ENCODE data around the gene PIGN. TPM values are rescaled to one million over a fixed set of nuclear protein-coding genes. Genes with fewer than 3 reads are reported as not detected.
A peak's percentile ranks its signal among the peaks of the same experiment; 100 is the strongest.
"Not testable (repeated sequence)": the region's sequence is repeated elsewhere in the genome, so short reads cannot be mapped to it uniquely, and the experiment has no call there.

Gene PIGN
- polyA plus RNA-seq, 3 donors, result 27.5 to 34.0 (median 30.4) TPM

DNA sequence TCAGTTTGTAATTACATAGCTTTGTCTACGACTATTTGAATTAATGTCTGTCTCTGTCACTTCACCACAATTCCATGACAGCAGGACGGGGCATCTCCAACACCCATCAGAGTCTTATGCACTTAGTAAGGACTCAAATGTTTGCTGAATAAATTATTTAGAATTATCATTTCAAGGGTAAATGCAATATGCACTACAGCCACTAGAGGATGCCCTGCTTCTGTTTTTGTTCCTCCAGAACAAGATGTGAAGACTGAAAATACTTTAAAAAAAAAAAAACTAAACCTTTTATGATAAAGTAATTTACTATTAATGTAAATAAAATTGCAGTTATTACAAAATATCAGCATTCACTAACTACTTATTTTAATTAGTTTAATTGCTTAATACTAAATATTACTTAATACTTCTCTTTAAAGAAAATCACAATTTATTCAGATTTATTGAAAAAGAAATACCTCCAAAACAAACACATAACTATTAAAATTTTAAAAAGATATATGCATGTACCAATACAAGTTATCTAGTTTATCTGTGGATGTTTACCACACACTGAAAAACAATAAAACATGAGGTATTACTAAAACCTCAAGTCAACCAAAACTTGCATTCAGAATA lies 3.2 kb downstream of the PIGN start:
- no peak for DNase-seq (ENCODE audit: low read depth in 3 of 3, low spot score in 2 of 3)

GRCh38 chr18:62182220-62182619 lies 4.6 kb downstream of the PIGN start:
- DNase-seq (ENCODE audit: low read depth in 3 of 3, low spot score in 2 of 3), result no peak

GRCh38 chr18:62179213-62179612 lies 7.6 kb downstream of the PIGN start:
- DNase-seq (ENCODE audit: low read depth in 3 of 3, low spot score in 2 of 3), result no peak

DNA sequence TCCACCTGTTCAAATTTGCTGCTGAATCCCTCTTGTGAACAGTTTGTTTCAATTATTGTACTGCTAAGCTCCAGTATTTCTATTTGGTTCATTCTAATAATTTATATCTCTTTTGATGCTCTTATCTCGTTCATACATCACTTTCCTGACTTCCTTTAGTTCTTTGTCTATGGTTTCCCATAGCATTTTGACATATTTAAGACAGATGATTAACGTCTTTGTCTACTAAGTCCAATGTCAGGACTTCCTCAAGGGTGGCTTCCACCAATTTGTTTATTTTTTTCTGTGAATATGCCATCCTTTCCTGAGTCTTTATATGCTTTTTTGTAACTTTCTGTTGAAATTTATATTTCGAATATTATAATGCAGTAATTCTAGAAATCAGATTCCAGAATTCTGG lies 9.6 kb downstream of the PIGN start:
- DNase-seq (ENCODE audit: low read depth in 3 of 3, low spot score in 2 of 3), result no peak

GRCh38 chr18:62175521-62175920 lies 11.3 kb downstream of the PIGN start:
- DNase-seq (ENCODE audit: low read depth in 3 of 3, low spot score in 2 of 3), result no peak

- DNase-seq (ENCODE audit: low read depth in 3 of 3, low spot score in 2 of 3), result no peak
Observed at GRCh38 chr18:62172298-62172697, 14.6 kb downstream of the PIGN start.

DNA sequence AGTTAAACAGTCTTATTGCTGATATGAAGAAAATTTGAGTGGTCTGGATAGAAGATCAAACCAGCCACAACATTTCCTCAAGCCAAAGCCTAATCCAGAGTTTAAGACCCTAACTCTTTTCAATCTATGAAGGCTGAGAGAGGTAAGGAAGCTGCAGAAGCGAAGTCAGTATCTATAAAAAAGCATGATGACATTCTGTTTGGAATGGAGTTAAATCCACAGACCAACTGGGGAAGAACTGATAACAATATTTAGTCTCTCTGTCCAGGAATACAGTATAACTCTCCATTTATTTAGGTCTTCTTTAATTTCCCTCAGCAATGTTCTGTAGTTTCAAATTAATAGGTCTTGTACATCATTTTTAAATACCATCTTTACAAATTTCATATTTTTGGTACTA lies 16.0 kb downstream of the PIGN start:
- no peak for DNase-seq (ENCODE audit: low read depth in 3 of 3, low spot score in 2 of 3)

GRCh38 chr18:62166524-62166923 lies 20.3 kb downstream of the PIGN start:
- not testable (repeated sequence) for DNase-seq (ENCODE audit: low read depth in 3 of 3, low spot score in 2 of 3)

DNA sequence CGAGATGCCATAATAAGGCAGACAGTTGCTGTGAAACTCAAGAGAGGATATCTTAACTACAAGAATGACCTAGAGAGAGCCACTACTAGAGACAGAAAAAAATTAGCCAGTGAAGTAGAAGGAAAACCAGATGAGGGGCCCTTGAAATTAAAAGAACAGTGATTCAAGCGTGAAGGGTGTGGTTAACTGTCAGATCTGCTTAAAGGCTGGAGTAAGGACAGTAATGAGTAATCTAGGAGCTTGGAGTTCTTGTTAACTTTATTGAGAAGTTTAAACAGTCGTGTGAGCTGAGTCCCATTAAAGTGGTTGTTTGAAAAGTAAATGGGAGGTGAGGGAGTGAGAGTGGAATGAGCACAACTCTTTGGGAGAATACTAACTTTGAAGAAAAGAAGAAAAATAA lies 21.3 kb downstream of the PIGN start:
- DNase-seq (ENCODE audit: low read depth in 3 of 3, low spot score in 2 of 3), result no peak

- no peak for DNase-seq (ENCODE audit: low read depth in 3 of 3, low spot score in 2 of 3)
Observed at GRCh38 chr18:62164855-62165487, 21.9 kb downstream of the PIGN start.

- DNase-seq (ENCODE audit: low read depth in 3 of 3, low spot score in 2 of 3), result no peak
Observed at GRCh38 chr18:62164310-62164709, 22.5 kb downstream of the PIGN start.

GRCh38 chr18:62157843-62158242 lies 29.0 kb downstream of the PIGN start:
- no peak for DNase-seq (ENCODE audit: low read depth in 3 of 3, low spot score in 2 of 3)

- no peak for DNase-seq (ENCODE audit: low read depth in 3 of 3, low spot score in 2 of 3)
Observed at GRCh38 chr18:62152844-62153243, 34.0 kb downstream of the PIGN start.

DNA sequence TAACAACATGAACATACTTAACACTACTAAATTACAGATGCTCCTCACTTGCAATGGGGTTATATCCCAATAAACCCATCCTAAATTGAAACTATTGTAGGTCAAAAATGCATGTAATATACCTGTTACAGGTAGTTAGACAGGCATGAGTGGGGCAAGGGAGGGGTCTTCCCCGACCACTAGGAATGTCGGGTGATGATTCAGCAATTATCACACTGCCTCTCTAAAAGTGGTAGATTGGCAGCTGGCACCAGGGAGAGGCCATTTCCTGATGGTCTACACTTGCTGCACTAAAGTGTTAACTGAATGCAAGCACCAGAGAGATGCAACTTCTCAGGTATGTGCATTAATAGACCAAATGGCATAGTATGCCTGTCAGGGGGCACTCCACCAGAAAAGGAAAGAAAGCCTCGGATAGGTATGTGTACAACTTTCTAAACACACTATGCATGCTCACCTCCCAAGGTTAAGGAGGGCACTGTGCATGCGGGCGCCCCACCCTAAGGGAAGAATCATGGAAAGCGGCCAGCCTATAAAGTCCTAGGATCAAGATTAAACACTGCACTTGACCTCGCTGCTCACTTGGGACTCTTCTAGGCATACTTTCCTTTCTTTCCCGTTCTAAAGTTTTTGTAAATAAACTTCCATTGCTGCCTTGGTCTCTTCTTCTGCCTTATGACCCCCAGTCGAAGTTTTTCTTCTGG lies 35.6 kb downstream of the PIGN start:
- DNase-seq (ENCODE audit: low read depth in 3 of 3, low spot score in 2 of 3), result no peak

GRCh38 chr18:62144338-62144737 lies 42.5 kb downstream of the PIGN start:
- no peak for DNase-seq (ENCODE audit: low read depth in 3 of 3, low spot score in 2 of 3)

- no peak for DNase-seq (ENCODE audit: low read depth in 3 of 3, low spot score in 2 of 3)
Observed at GRCh38 chr18:62140259-62140658, 46.6 kb downstream of the PIGN start.

DNA sequence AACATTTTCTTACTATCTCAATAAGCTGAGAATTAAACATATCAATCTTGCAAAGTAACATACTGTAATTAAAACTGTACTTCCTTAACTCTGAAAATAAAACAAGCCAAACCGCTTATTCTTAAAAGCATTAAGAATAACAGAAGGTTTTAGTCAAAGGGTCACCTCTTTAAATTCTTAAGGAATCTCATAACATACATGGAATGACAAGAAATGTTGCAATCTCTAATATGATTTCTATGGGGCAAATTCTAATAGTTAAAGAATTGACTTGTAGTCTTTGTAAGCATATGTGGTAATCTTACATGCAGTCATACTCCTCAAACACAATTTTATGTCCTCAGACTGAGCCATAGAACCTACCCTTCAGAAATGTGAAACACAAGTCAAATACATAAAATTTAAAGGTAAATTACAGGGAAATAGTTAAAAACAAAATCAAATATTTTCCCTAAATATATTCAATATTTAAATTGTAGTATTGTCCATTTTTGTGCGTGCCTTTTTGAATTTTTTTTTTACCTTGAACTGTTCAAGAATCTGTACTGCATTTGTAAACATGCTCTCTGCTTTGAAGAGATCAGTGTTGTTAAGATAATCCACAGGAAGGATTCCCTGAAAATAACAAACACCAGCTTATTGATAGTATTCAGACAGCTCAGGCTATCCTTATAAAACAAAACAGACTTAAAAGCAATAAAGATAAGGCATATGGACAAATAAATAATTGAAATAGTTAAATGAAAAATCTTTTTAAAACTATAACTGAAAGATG lies 48.2 kb downstream of the PIGN start:
- DNase-seq (ENCODE audit: low read depth in 3 of 3, low spot score in 2 of 3), result no peak

GRCh38 chr18:62131301-62131909 lies 55.5 kb downstream of the PIGN start:
- peak; percentile 36 to 49 (median 38) for DNase-seq (ENCODE audit: low read depth in 3 of 3, low spot score in 2 of 3)

- no peak for DNase-seq (ENCODE audit: low read depth in 3 of 3, low spot score in 2 of 3)
Observed at GRCh38 chr18:62128157-62128556, 58.7 kb downstream of the PIGN start.

DNA sequence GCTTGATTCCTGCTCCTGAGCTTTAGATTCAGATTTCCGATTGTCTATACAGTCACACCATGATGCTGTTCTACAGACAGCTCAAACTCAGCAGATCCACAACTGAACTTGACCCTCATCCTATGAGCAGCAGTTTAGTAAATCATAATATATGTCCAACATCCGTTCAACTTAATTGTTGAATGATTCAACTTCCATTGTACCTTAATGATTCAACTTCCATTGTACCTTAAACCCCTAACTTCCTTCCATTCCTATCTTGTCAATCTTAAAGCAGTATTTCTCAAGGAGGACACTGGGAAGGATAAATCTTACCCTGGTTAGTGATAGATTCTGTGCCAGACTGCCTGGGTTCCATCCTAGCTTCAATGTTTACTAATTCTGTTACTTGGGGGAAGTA lies 60.1 kb downstream of the PIGN start:
- no peak for DNase-seq (ENCODE audit: low read depth in 3 of 3, low spot score in 2 of 3)

DNA sequence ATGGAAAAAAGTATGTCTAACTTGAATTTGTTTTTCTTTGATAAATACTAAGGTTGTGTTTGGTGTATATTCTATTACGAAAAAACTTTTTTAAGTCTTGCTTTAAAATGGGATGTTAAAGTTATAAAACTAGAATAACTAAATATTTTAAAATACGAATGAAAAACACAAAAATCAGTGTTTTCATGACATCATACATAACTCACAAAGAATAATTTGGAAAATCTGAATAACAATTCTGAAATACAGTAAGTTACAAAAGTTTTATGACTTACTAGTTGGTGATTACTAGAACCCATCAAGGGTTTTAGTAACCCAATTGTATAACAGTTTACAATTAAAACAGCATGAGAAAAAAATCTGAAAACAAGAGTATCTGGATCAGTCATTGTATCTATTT lies 61.2 kb downstream of the PIGN start:
- no peak for DNase-seq (ENCODE audit: low read depth in 3 of 3, low spot score in 2 of 3)
